Measurements from ENCODE around the gene GPRIN1. TPM values are rescaled to one million over a fixed set of nuclear protein-coding genes. Genes with fewer than 3 reads are reported as not detected.
"Not testable (repeated sequence)": the region's sequence is repeated elsewhere in the genome, so short reads cannot be mapped to it uniquely, and the experiment has no call there.

GPRIN1 gene
- polyA plus RNA-seq, 1 of the 3 experiments (the other 2 are of a cell fraction) = 6.6 TPM

DNA sequence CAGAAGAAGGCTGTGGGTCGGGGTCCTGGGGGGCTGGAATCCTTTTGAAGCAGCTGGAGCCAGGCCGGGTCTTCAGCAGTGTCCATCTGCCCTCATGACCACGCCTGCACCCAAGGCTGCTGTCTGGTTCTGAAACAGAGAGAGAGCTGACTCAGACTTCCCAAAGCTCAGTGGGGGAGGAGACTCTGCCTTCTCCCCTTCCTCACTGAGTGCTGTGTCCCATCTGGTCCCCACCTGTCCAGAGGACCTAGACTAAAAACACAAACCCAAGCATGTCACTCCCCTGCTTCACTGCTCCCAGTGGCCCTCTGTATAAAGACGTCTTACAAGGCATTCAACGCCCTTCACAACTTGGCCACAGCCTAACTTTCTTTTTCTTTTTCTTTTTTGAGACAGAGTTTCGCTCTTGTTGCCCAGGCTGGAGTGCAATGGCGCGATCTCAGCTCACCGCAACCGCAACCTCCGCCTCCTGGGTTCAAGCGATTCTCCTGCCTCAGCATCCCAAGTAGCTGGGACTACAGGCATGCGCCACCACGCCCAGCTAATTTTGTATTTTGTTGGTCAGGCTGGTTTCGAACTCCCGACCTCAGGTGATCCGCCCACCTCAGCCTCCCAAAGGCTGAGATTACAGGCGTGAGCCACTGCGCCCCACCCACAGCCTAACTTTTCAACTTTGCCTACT is 10.1 kb downstream of the GPRIN1 start:
- H3K4me1 ChIP-seq (ENCODE audit: control insufficient read depth in 1 of 2, insufficient read depth in 2 of 2, low read depth in 1 of 2, low read length in 1 of 2); H3K9ac ChIP-seq; DNase-seq; H3K27me3 ChIP-seq (ENCODE audit: insufficient read depth); H3K27ac ChIP-seq (ENCODE audit: low read depth in 2 of 2, low read length in 1 of 2); H3K4me2 ChIP-seq; H3K36me3 ChIP-seq (replicated peaks in 1 of 2; ENCODE audit: control insufficient read depth in 1 of 2, insufficient read depth in 2 of 2, low read length in 1 of 2); H3K9me2 ChIP-seq; H3K79me2 ChIP-seq (ENCODE audit: insufficient read depth); H3K4me3 ChIP-seq (ENCODE audit: low read depth in 2 of 2, low read length in 1 of 2); POLR2A ChIA-PET; H3F3A ChIP-seq (replicated peaks; ENCODE audit: insufficient read depth); H2AFZ ChIP-seq (ENCODE audit: low read depth); H3K9me3 ChIP-seq: not testable (repeated sequence)
- CTCF ChIA-PET = interaction anchor here (1.1 kb wide), 1 partner anchor 183 kb away, joined by 3 read pairs; no protein-coding TSS in a partner anchor
- peaks cover 17% of the 10 kb centered on the region; the same call in 1 of the 2 replicates for H4K20me1 ChIP-seq (ENCODE audit: insufficient read depth)
- whole genome bisulfite sequencing (ENCODE audit: low lambda C conversion rate) = 92% methylated on average over 19 of the region's 19 CpGs
- TF ChIP-seq, protein P1, sequence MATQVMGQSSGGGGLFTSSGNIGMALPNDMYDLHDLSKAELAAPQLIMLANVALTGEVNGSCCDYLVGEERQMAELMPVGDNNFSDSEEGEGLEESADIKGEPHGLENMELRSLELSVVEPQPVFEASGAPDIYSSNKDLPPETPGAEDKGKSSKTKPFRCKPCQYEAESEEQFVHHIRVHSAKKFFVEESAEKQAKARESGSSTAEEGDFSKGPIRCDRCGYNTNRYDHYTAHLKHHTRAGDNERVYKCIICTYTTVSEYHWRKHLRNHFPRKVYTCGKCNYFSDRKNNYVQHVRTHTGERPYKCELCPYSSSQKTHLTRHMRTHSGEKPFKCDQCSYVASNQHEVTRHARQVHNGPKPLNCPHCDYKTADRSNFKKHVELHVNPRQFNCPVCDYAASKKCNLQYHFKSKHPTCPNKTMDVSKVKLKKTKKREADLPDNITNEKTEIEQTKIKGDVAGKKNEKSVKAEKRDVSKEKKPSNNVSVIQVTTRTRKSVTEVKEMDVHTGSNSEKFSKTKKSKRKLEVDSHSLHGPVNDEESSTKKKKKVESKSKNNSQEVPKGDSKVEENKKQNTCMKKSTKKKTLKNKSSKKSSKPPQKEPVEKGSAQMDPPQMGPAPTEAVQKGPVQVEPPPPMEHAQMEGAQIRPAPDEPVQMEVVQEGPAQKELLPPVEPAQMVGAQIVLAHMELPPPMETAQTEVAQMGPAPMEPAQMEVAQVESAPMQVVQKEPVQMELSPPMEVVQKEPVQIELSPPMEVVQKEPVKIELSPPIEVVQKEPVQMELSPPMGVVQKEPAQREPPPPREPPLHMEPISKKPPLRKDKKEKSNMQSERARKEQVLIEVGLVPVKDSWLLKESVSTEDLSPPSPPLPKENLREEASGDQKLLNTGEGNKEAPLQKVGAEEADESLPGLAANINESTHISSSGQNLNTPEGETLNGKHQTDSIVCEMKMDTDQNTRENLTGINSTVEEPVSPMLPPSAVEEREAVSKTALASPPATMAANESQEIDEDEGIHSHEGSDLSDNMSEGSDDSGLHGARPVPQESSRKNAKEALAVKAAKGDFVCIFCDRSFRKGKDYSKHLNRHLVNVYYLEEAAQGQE (IDR thresholded peaks at IDR 0.05; ENCODE audit: low read depth, low read length) = 0 out of 2 replicates have a peak, but pooled peaks have one; percentile 26

DNA sequence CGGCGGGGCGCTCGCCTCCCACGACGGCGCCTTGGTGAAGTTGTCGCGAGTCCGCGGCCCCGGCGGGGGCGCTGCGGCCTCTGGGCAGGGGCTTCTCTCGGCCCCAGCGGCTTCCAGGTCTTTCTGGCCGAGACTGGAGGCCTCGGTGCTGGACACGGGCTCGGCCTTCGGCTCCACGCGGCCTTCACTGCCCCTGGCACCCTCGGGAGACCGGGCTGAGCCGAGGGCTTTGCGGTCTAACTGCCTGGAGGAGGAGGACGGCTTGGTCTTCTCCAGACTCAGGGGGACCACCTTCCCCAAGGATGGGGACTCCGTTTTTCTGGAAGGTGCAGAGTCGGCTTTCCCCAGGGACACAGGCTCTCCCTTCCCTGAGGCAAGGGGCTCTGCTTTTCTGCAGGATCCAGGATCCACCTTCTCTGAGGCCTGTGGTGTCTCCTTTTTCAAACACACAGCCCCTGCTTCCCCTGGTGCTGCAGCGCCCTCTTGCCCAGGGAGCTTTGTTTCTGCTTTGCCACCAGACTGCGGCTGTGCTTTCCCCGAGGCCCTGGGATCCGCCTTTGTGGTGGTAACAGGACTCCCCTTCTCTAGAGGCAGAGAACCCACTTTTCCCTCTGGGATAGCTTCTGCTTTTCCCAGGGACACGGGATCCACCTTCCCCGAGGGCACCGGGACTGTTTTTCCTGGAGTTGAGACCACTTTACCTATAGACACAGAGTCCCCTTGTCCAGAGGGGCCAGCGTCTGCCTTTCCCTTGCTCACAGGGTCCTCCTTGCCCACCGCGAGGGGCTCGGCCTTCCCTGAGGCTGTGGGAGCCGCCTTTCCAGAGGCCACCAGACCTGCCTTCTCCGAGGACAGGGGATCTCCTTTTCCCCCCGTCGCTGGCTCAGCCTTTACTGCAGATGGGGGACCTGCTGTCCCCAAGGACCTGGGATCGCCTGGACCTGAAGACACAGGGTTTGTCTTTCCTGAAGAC is 12.3 kb downstream of the GPRIN1 start:
- H3K9ac ChIP-seq = no peak overlapping the region
- H3K4me1 ChIP-seq (ENCODE audit: control insufficient read depth in 1 of 2, insufficient read depth in 2 of 2, low read depth in 1 of 2, low read length in 1 of 2) = no peaks in the 10 kb centered on the region; a peak in 1 of 4 replicates
- no peak overlapping the region for H3K4me2 ChIP-seq
- no peaks in the 10 kb centered on the region for H3K27me3 ChIP-seq (ENCODE audit: insufficient read depth)
- no peak for DNase-seq
- peaks cover 0 to 8% of the 10 kb centered on the region in 2 experiments for H3K36me3 ChIP-seq (replicated peaks in 1 of 2; ENCODE audit: control insufficient read depth in 1 of 2, insufficient read depth in 2 of 2, low read length in 1 of 2)
- TF ChIP-seq, protein P2, sequence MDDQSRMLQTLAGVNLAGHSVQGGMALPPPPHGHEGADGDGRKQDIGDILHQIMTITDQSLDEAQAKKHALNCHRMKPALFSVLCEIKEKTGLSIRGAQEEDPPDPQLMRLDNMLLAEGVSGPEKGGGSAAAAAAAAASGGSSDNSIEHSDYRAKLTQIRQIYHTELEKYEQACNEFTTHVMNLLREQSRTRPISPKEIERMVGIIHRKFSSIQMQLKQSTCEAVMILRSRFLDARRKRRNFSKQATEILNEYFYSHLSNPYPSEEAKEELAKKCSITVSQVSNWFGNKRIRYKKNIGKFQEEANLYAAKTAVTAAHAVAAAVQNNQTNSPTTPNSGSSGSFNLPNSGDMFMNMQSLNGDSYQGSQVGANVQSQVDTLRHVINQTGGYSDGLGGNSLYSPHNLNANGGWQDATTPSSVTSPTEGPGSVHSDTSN (IDR thresholded peaks at IDR 0.05) = no peak
- TF ChIP-seq EP300 (IDR thresholded peaks at IDR 0.05; ENCODE audit: borderline replicate concordance in 1 of 2, low read depth in 1 of 2, low read length in 1 of 2) (no peak), RCOR1 (IDR thresholded peaks at IDR 0.05; ENCODE audit: low read length) (no peak), FOXJ3 (CRISPR knock-in tag; IDR thresholded peaks at IDR 0.05) (no peak), FOXM1 (IDR thresholded peaks at IDR 0.05; ENCODE audit: low read depth) (no peak), CHD2 (IDR thresholded peaks at IDR 0.05; ENCODE audit: low read length, partially characterized antibody) (no peak), GATA2 (CRISPR knock-in tag; IDR thresholded peaks at IDR 0.05) (no peak), RAD21 (IDR thresholded peaks at IDR 0.05; ENCODE audit: low read length) (no peak)
- TF ChIP-seq, protein P3, sequence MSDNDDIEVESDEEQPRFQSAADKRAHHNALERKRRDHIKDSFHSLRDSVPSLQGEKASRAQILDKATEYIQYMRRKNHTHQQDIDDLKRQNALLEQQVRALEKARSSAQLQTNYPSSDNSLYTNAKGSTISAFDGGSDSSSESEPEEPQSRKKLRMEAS (IDR thresholded peaks at IDR 0.05; ENCODE audit: low read depth) = no peak
- no peak overlapping the region for H3K27ac ChIP-seq (ENCODE audit: low read depth in 2 of 2, low read length in 1 of 2)
- H3K79me2 ChIP-seq (ENCODE audit: insufficient read depth) = no peaks in the 10 kb centered on the region
- H3K4me3 ChIP-seq (ENCODE audit: low read depth in 2 of 2, low read length in 1 of 2) = no peak overlapping the region
- ChIA-PET CTCF (no interaction called here), POLR2A (no interaction called here)
- peaks cover 7% of the 10 kb centered on the region; the same call in 1 of the 2 replicates for H4K20me1 ChIP-seq (ENCODE audit: insufficient read depth)
- 92% methylated on average over 19 of the region's 47 CpGs for WGBS (ENCODE audit: low lambda C conversion rate)
- no peaks in the 10 kb centered on the region for H3F3A ChIP-seq (replicated peaks; ENCODE audit: insufficient read depth)
- no peaks in the 10 kb centered on the region for H3K9me3 ChIP-seq
- H3K9me2 ChIP-seq = no peaks in the 10 kb centered on the region
- no peak overlapping the region for H2AFZ ChIP-seq (ENCODE audit: low read depth)
